ENCODE results near the gene ZNF219.

DNA sequence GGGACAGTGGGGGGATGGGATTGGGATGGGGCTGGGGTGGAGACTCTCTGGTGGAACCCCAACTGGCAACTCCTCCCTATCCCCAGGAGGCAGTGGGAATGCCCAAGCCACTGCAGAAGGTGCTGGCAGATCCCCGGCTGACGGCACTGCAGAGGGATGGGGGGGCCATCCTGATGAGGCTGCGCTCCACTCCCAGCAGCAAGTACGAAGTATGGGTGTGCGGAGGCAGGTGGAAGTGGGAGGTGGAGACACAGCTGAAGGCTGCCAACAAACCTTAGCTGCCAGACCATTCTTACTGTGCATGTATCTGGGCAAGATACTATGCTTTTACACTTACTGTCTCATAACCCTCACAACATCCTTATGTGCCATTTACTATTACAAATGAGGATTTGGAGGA is 20.2 kb downstream of the ZNF219 start:
- TF ChIP-seq, protein P1, sequence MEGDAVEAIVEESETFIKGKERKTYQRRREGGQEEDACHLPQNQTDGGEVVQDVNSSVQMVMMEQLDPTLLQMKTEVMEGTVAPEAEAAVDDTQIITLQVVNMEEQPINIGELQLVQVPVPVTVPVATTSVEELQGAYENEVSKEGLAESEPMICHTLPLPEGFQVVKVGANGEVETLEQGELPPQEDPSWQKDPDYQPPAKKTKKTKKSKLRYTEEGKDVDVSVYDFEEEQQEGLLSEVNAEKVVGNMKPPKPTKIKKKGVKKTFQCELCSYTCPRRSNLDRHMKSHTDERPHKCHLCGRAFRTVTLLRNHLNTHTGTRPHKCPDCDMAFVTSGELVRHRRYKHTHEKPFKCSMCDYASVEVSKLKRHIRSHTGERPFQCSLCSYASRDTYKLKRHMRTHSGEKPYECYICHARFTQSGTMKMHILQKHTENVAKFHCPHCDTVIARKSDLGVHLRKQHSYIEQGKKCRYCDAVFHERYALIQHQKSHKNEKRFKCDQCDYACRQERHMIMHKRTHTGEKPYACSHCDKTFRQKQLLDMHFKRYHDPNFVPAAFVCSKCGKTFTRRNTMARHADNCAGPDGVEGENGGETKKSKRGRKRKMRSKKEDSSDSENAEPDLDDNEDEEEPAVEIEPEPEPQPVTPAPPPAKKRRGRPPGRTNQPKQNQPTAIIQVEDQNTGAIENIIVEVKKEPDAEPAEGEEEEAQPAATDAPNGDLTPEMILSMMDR (conservative IDR thresholded peaks at IDR 0.05; ENCODE audit: low read depth, low read length): no peak
- TF ChIP-seq EZH2phosphoT487 (IDR thresholded peaks at IDR 0.05; ENCODE audit: borderline replicate concordance, low read length) (no peak), EZH2 (IDR thresholded peaks at IDR 0.05; ENCODE audit: low read length, unreplicated experiment) (no peak)
